DMS79 treated with DMSO at 0.1 percent for 48 hours (cell line): ENCODE data around the gene BACE2.
"Not testable (repeated sequence)": the region's sequence is repeated elsewhere in the genome, so short reads cannot be mapped to it uniquely, and the experiment has no call there.

Experiments
- DNase-seq: peaks from one replicate; lab custom pipeline; 2025; lab: John Stamatoyannopoulos, UW

The BACE2 gene

GRCh38 chr21:41240040-41240439 lies 72.1 kb downstream of the BACE2 start:
- DNase-seq: no peak

DNA sequence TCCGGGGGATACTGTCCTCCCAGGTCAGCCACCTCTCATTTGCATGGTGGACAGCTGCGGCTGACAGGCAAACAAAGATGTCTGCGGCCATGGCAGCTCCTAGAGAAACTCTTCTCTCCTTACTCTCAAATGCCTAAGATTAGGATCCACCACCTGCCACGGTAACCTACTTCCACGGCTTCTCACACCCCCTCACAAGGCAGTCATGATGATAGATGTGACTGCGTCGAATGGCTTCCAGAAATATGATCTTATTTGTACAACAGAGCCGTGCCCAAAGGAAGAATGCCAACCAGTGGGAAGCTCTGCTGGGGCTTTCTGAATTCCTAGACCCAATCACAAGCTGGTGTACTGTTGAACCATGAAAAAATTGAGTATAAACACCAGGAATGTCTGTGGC lies 73.4 kb downstream of the BACE2 start:
- DNase-seq: no peak

- DNase-seq: no peak
Observed at GRCh38 chr21:41242238-41242829, 74.4 kb downstream of the BACE2 start.

- no peak for DNase-seq
Observed at GRCh38 chr21:41243107-41243506, 75.1 kb downstream of the BACE2 start.

- not testable (repeated sequence) for DNase-seq
Observed at GRCh38 chr21:41244266-41244880, 76.4 kb downstream of the BACE2 start.

DNA sequence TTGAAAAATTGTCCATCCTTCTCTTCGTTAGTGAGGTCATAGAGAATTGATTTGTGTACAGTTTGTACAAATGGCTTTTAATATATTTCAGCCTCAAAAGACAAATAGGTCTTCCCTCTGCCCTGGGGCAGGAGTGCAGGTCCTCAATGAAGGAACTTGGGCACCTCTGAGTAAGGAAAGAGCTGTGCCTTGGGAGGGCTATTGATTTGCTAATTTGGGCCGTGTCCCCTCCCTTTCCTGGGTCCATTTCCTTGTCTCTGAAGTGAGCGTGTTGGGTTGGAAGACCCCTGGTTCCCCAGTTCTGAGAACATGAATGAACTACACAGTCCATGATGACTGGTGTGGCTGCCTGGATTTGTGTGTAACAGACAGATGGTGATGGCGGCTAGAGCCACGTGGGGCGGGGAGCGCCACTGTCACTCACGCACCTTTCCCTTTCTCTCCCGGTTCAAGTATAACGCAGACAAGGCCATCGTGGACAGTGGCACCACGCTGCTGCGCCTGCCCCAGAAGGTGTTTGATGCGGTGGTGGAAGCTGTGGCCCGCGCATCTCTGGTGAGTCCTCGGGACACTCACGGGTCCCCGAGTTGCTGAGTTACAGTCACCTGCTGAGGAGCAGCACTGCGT lies 77.7 kb downstream of the BACE2 start:
- no peak for DNase-seq

DNA sequence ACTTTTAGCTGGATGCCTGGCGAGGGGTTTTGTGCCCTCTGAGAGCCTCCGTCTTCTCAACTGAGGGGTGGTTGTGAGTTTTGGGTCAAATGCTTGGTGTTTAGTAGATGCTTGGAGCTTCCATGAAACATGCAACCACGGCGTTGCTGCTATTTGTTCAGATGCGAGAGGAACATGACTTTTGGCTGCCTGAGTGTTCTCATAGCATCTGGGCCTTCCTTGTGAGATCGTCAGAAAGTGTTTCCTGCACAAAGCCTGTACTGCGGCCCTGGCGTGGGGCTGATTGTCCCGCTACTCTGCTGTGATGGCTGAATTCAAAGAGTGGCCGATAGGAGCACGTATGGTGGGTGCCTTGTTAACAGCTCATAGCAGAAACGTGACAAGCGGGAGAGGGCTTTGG lies 78.8 kb downstream of the BACE2 start:
- no peak for DNase-seq

GRCh38 chr21:41247561-41248545 lies 79.9 kb downstream of the BACE2 start:
- no peak for DNase-seq

DNA sequence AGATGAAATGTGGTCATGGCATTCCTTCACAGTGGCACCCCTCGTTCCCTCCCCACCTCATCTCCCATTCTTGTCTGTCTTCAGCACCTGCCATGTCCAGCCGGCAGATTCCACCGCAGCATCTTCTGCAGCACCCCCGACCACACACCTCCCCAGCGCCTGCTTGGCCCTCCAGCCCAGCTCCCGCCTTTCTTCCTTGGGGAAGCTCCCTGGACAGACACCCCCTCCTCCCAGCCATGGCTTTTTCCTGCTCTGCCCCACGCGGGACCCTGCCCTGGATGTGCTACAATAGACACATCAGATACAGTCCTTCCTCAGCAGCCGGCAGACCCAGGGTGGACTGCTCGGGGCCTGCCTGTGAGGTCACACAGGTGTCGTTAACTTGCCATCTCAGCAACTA lies 81.5 kb downstream of the BACE2 start:
- no peak for DNase-seq

GRCh38 chr21:41250519-41250918 lies 82.6 kb downstream of the BACE2 start:
- no peak for DNase-seq

DNA sequence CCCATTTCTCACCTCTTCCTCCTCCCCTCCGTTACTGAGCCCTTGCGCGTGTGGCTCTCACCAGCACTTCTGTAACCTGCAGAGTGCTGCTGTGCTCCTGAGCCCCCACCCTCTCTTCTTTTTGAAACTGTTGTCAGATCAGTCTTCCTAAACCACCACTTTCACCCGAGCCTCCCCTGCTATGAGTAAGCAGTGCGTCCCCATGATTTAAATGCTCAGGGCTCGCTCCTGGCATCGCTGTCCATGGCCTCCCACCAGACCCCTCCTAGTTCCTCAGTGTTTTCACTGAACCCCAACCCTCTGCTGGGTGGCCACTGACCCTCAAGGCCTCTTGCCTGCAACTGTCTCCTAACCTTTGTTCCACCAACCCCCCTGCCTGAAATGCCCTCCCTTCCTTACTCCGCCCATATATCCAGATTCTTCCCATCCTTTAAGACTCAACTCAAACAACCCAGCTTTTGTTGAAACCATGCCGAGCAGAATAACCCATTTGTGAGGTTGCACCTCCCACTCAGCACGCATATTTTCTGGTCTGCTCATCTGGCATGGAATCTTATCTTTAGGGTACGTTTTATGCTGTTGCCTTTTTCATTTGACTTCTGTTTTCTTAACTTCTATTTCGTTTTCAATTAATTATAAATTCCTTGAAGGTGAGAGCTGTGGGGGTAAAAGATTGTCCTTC lies 84.1 kb downstream of the BACE2 start:
- DNase-seq: no peak

DNA sequence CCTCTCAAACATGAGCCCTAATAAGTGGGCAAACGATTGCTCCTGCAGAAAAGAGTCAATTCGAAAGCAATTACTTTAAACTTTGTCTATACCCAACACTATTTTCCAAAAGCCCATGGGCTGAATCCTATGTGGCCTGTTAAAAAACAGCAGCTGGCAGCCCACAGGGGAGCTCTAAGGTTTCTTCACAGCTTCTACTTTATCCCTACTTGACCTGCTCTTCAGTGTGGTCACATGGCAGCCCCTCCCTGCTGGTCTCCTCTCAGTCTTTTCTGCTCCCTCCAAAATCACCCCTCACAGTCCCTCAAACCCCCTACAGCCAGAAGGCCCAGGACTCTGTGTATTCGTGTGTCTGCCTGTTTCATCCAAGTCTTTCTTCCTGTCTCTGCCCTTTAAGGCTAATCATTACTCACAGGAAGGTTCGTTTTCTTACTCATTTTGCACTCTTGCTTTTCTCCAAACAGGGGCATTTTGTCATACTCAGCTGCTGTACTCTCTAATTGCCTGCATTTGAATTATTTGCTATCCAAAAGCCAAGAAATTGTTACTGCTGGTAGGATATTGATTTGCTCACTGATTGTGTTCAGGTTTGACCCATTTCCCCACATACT lies 86.2 kb downstream of the BACE2 start:
- DNase-seq: no peak

DNA sequence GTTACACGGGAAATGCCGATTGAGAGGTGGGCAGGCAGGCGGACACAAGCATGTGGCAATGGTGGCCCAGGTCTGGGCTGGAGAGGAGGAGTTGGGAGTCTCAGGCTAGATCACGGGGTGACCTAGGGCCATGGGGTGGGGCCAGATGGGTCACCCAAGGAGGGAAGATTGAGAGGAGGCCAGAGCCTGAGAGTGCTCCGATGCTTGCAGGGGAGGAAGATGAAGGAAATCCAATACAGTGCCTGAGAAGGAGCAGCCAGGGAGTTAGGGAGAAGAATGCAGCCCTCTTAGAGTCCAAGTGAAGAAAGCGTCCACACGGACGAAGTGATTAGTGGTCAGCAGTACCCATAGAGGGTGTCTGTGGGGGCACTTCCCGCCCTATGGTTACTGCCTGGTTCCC lies 87.2 kb downstream of the BACE2 start:
- no peak for DNase-seq

GRCh38 chr21:41256231-41256630 lies 88.3 kb downstream of the BACE2 start:
- DNase-seq: not testable (repeated sequence)

DNA sequence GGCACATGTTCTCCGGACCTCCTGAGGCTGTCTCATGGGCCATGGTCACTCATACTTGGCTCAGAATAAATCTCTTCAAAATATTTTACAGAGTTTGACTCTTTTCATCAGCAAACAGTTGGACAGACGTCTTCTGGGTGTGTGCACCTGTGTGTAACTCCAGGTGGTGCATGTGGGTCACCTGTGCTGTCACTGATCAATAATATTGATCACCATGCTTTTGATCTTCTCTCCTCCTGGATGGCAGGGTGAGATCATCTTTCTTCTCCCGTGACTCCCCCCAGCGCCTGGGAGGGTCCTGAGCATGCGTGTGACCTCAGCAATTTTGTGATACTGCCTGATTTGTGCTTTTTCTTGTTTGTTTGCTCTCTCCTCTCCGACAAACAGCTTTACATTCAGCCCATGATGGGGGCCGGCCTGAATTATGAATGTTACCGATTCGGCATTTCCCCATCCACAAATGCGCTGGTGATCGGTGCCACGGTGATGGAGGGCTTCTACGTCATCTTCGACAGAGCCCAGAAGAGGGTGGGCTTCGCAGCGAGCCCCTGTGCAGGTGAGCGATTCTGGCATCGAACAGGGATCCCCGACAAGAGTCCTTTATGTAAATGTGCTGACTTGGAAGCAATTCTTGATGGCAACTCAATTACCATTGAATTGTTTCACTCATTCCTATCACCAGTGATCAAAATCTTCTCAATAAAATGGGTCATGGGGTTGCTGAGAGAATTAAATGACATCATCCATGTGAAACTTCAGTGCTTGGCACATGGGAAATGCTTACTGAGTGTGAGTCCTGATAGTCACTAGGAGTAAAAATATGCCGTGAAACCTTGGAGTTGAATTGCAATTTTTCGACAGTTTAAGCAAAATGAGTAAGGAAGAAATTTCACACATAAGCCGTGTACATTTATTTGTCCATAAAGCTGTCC lies 89.1 kb downstream of the BACE2 start:
- no peak for DNase-seq

- peak; percentile 70 for DNase-seq
Observed at GRCh38 chr21:41258617-41259016, 90.7 kb downstream of the BACE2 start.

DNA sequence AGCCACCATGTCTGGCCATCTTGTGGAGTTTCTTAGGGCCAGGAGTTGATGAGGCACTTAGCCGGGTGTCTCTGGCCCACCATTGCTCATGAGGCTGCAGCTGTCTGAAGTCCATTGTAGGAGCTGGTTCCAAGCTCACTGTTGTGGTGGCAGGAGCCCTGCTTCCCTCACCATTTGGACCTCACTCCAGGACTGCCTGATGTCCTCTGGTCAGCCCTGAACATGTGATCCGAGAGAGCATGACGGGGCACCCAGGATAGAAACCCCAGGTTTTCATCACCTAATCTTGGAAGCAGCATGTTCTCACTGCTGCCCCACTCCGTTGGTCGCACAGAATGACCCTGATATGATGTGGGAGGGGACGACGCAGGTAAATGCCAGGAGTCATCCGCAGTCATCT lies 92.5 kb downstream of the BACE2 start:
- DNase-seq: no peak

DNA sequence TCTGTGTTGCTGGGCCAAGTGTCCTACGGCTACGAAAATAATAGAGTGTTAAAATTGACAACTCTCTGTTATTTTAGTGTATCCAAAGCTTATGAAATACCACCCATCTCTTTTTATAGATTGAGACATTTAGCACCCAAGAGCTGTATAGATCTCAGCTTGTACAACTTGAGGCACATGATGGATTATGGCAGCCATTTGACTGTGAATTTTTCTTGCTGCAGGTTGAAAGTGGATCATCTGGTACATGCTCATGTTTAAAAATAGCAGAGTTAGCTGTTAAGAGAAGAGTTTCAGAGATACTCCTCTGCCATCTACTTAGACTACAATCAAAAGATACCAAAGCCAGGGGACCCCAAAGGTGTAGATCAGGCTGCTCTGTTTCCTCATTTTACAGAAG lies 99.4 kb downstream of the BACE2 start:
- DNase-seq: no peak

DNA sequence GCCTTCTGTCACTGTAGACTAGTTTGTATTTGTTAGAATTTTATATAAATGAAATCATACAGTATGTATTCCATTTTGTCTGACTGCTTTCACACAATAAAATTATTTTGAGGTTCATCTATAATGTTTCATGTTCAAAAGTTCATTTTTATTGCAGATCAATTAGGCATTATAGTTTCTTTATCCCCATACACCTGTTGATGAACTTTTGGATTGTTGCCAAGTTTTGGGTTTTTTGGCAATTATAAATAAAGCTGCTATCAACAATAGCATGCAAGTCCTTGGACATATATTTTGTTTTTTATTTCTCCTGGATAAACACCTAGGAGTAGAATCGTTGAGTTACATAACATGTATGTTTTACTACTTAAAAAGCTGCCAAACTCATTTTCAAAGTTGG lies 101.6 kb downstream of the BACE2 start:
- no peak for DNase-seq

GRCh38 chr21:41277196-41277595 lies 109.2 kb downstream of the BACE2 start:
- no peak for DNase-seq
